OCI-LY3 (cell line): Measurements from ENCODE around the gene BTBD9.

ENCODE experiments used
- CTCF ChIP-seq: fragments of 200-600, 300-600 bp; sonication (generic); IDR thresholded peaks from 2 replicates; pipeline ENCODE4 v1.5.1; 2014; ENCODE audit warnings: antibody characterized with exemption, low read length, low read depth
- EZH2phosphoT487 ChIP-seq: fragments of 200-600 bp; shearing (Covaris generic); IDR thresholded peaks from 2 replicates; pipeline ENCODE4 v1.6.1; 2018; ENCODE audit warnings: antibody characterized with exemption, mixed run types, low read depth

GRCh38 chr6:38168699-38169098, 471.0 kb downstream of the BTBD9 start:
- no peak for TF ChIP-seq CTCF
- no peak for TF ChIP-seq EZH2phosphoT487
